ENCODE measurements around the gene USP9Y.

DNA sequence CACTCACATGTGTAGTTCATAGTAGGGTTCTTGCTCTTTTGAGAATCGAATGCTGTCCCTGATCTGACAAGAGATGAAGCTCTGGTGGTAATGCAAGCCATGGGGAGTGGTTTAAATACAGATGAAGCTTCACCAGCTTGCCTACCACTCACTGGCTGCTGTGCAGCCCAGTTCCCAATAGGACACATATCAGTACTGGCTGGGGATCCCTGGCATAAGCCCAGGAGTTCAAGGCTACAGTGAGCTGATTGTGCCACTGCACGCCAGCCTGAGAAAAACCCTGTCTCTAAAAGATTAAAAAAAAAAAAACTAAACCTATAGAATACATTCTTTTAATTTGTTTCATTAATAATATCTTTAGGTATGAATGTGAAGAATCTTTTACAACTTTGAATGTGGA is 136.5 kb downstream of the USP9Y start:
- TF ChIP-seq GATA2 (IDR thresholded peaks at IDR 0.05; ENCODE audit: low read depth, low read length) = no peak
- TF ChIP-seq GATA3 (IDR thresholded peaks at IDR 0.05; ENCODE audit: low read depth, low read length) = no peak
